GM21825 (cell line): ENCODE measurements around the gene TAF11.
"Not testable (repeated sequence)": the region's sequence is repeated elsewhere in the genome, so short reads cannot be mapped to it uniquely, and the experiment has no call there.

Experiments used
- ATAC-seq: cut with Tn5 transposase; IDR thresholded peaks from one replicate; pipeline ENCODE4 v1.9.1; 2021; ENCODE audit warnings: mild to moderate bottlenecking, moderate library complexity; ENCODE audit not compliant: unreplicated experiment

The TAF11 gene

GRCh38 chr6:34867484-34867883, 20.4 kb downstream of the TAF11 start:
- ATAC-seq, result no peak

- no peak for ATAC-seq
These were observed 21.3 kb downstream of the TAF11 start for GRCh38 chr6:34866509-34866908.

- no peak for ATAC-seq
These were observed 22.7 kb downstream of the TAF11 start for GRCh38 chr6:34865107-34865506.

GRCh38 chr6:34864007-34864406, 23.8 kb downstream of the TAF11 start:
- no peak for ATAC-seq

GRCh38 chr6:34860776-34861175, 27.1 kb downstream of the TAF11 start:
- no peak for ATAC-seq

- ATAC-seq, result no peak
These were observed 27.9 kb downstream of the TAF11 start for GRCh38 chr6:34859951-34860350.

- no peak for ATAC-seq
These were observed 29.2 kb downstream of the TAF11 start for GRCh38 chr6:34858681-34859080.

- no peak for ATAC-seq
These were observed 32.4 kb downstream of the TAF11 start for GRCh38 chr6:34855463-34855862.

GRCh38 chr6:34852406-34853085, 35.3 kb downstream of the TAF11 start:
- ATAC-seq, result no peak

GRCh38 chr6:34851361-34851760, 36.5 kb downstream of the TAF11 start:
- no peak for ATAC-seq

GRCh38 chr6:34849066-34849465, 38.8 kb downstream of the TAF11 start:
- ATAC-seq, result not testable (repeated sequence)

- no peak for ATAC-seq
These were observed 48.0 kb downstream of the TAF11 start for GRCh38 chr6:34839666-34840352.

GRCh38 chr6:34837528-34837927, 50.3 kb downstream of the TAF11 start:
- no peak for ATAC-seq

GRCh38 chr6:34836451-34836850, 51.4 kb downstream of the TAF11 start:
- ATAC-seq, result no peak

GRCh38 chr6:34836008-34836407, 51.8 kb downstream of the TAF11 start:
- no peak for ATAC-seq

GRCh38 chr6:34834789-34835518, 52.9 kb downstream of the TAF11 start:
- no peak for ATAC-seq

GRCh38 chr6:34832942-34833341, 54.9 kb downstream of the TAF11 start:
- ATAC-seq, result no peak

- no peak for ATAC-seq
These were observed 58.7 kb downstream of the TAF11 start for GRCh38 chr6:34829137-34829536.
